Stimulated activated CD8-positive, alpha-beta memory T cell treated with anti-CD3 and anti-CD28 coated beads, Interleukin-15, amount 100 ng/mL, for 4 hours (primary cell): Measurements from ENCODE around the gene KRT83.
A peak's percentile ranks its signal among the peaks of the same experiment; 100 is the strongest.
"Not testable (repeated sequence)": the region's sequence is repeated elsewhere in the genome, so short reads cannot be mapped to it uniquely, and the experiment has no call there.

Experiments used
- DNase-seq, 2 donors: peaks; one replicate each; pipeline ENCODE4 v3.0.0-alpha.2; 2020; ENCODE audit warnings: low read depth in 2 of 2

The KRT83 gene

GRCh38 chr12:52353766-52354165, 32.6 kb upstream of the KRT83 start:
- DNase-seq: no peak

- DNase-seq: no peak
These were observed 31.8 kb upstream of the KRT83 start for GRCh38 chr12:52352951-52353350.

- peak; percentile 32 to 38 for DNase-seq
These were observed 30.2 kb upstream of the KRT83 start for GRCh38 chr12:52351196-52352059.

GRCh38 chr12:52350786-52351185, 29.6 kb upstream of the KRT83 start:
- no peak for DNase-seq

GRCh38 chr12:52350021-52350620, 28.9 kb upstream of the KRT83 start:
- no peak for DNase-seq

GRCh38 chr12:52349196-52349595, 28.0 kb upstream of the KRT83 start:
- DNase-seq: no peak

GRCh38 chr12:52347551-52348510, 26.6 kb upstream of the KRT83 start:
- no peak for DNase-seq

- DNase-seq: no peak
These were observed 25.8 kb upstream of the KRT83 start for GRCh38 chr12:52347016-52347415.

- no peak for DNase-seq
These were observed 25.4 kb upstream of the KRT83 start for GRCh38 chr12:52346593-52346992.

- DNase-seq: not testable (repeated sequence)
These were observed 23.8 kb upstream of the KRT83 start for GRCh38 chr12:52345041-52345440.

GRCh38 chr12:52344111-52344510, 22.9 kb upstream of the KRT83 start:
- DNase-seq: no peak

- DNase-seq: no peak
These were observed 22.4 kb upstream of the KRT83 start for GRCh38 chr12:52343550-52343949.

- no peak for DNase-seq
These were observed 21.7 kb upstream of the KRT83 start for GRCh38 chr12:52342781-52343490.

- DNase-seq: no peak
These were observed 19.9 kb upstream of the KRT83 start for GRCh38 chr12:52341066-52341580.

GRCh38 chr12:52338241-52338960, 17.2 kb upstream of the KRT83 start:
- DNase-seq: no peak

- DNase-seq: no peak
These were observed 15.9 kb upstream of the KRT83 start for GRCh38 chr12:52337054-52337453.

GRCh38 chr12:52336641-52337040, 15.4 kb upstream of the KRT83 start:
- no peak for DNase-seq

GRCh38 chr12:52335598-52336262, 14.5 kb upstream of the KRT83 start:
- DNase-seq: no peak

GRCh38 chr12:52334185-52334584, 13.0 kb upstream of the KRT83 start:
- DNase-seq: no peak

- DNase-seq: no peak
These were observed 12.1 kb upstream of the KRT83 start for GRCh38 chr12:52333321-52333720.
